ENCODE measurements around the gene RPS21. TPM values are rescaled to one million over a fixed set of nuclear protein-coding genes. Genes with fewer than 3 reads are reported as not detected.

The RPS21 gene
- total and polyA plus RNA-seq, 10 of the 15 experiments (the other 5 are each of a cell fraction or from before 2014, with no cell fraction given): 1,474 to 4,987 (median 2,439) TPM

- Histone ChIP-seq H3K4me3 (no peak overlapping the region), H3K4me1 (ENCODE audit: control insufficient read depth, insufficient read depth, low read length) (peaks cover 10% of the 10 kb centered on the region), H3K27me3 (replicated peaks in 1 of 2; ENCODE audit: control insufficient read depth in 2 of 2, insufficient read depth in 2 of 2, low read length in 1 of 2) (no peaks in the 10 kb centered on the region), H3K9ac (ENCODE audit: control insufficient read depth, insufficient read depth, low read length) (no peak overlapping the region), H4K20me1 (ENCODE audit: control insufficient read depth, insufficient read depth) (no peaks in the 10 kb centered on the region), H3K27ac (ENCODE audit: control insufficient read depth, insufficient read depth) (no peak overlapping the region), H3K4me2 (ENCODE audit: control insufficient read depth, insufficient read depth) (no peak overlapping the region), H2AFZ (ENCODE audit: control insufficient read depth, low read depth, low read length) (no peak overlapping the region), H3K9me3 (replicated peaks; ENCODE audit: control insufficient read depth, insufficient read depth, low read length) (no peaks in the 10 kb centered on the region), H3K79me2 (ENCODE audit: control insufficient read depth, insufficient read depth, low read length) (peaks cover 9% of the 10 kb centered on the region), H3K36me3 (ENCODE audit: control insufficient read depth in 2 of 2, insufficient read depth in 2 of 2, low read length in 1 of 2) (no peaks in the 10 kb centered on the region)
- FAIRE-seq (no peak), DNase-seq (ENCODE audit: low read depth, low spot score) (no peak), ATAC-seq (no peak)
- RAD21 ChIA-PET (ENCODE audit: unreplicated experiment): interaction anchor here (1.8 kb wide), 1 partner anchor 381 kb away, joined by 6 read pairs; no protein-coding TSS in a partner anchor
- SMC1A ChIA-PET (ENCODE audit: uncharacterized antibody, unreplicated experiment): interaction anchor here (0.8 to 1.7 kb wide), 2 partner anchors 206 to 383 kb away, joined by 3 to 4 read pairs; no protein-coding TSS in a partner anchor
- in situ Hi-C loops (cut with MboI): no loop called here
- 42% methylated on average over 19 of the region's 19 CpGs for WGBS (ENCODE audit: insufficient coverage, insufficient replicate concordance, low lambda C conversion rate, missing lambda C conversion rate)
- intact Hi-C loops (cut with micrococcal nuclease; ENCODE audit: unreplicated experiment): no loop called here
- no peak for TF ChIP-seq HDAC2 (IDR thresholded peaks at IDR 0.05)
- TF ChIP-seq MLLT1 (IDR thresholded peaks at IDR 0.05): no peak
- TF ChIP-seq CREM (IDR thresholded peaks at IDR 0.05; ENCODE audit: low read depth): no peak
- TF ChIP-seq DPF2 (IDR thresholded peaks at IDR 0.05): no peak
- TF ChIP-seq NFYA (IDR thresholded peaks at IDR 0.05; ENCODE audit: borderline replicate concordance, low read depth, low read length): no peak
- TF ChIP-seq GABPA (IDR thresholded peaks at IDR 0.05; ENCODE audit: low read depth): no peak
- no peak for TF ChIP-seq NR2C1 (IDR thresholded peaks at IDR 0.05)
- TF ChIP-seq KLF5 (IDR thresholded peaks at IDR 0.05; ENCODE audit: partially characterized antibody): no peak
- no peak for TF ChIP-seq NR2C2 (IDR thresholded peaks at IDR 0.05; ENCODE audit: borderline replicate concordance, control insufficient read depth, insufficient read length, low read depth)
- TF ChIP-seq JUNB (IDR thresholded peaks at IDR 0.05): no peak
- CTCF ChIA-PET: interaction anchor here (0.7 to 4.2 kb wide), 9 partner anchors 11 to 398 kb away, joined by 3 to 23 read pairs (median 4); no protein-coding TSS in a partner anchor
- POLR2A ChIA-PET: no interaction called here
- BruUV-seq (replicated peaks): no TSS peak
Observed at GRCh38 chr20:62410746-62411478, 24.0 kb downstream of the RPS21 start.
